ENCODE results near the gene CCDC54. TPM values are rescaled to one million over a fixed set of nuclear protein-coding genes. Genes with fewer than 3 reads are reported as not detected.

Gene CCDC54
- total RNA-seq, 4 donors from 2014 or later, result not detected

GRCh38 chr3:107375682-107376081 lies 1.6 kb upstream of the CCDC54 start:
- no peaks in the 10 kb centered on the region for H3K36me3 ChIP-seq
- no peaks in the 10 kb centered on the region for H3K9me3 ChIP-seq
- TF ChIP-seq CTCF (IDR thresholded peaks at IDR 0.05) (no peak), POLR2A (IDR thresholded peaks at IDR 0.05) (no peak)
- no peak overlapping the region for H3K27ac ChIP-seq
- no peak for DNase-seq
- no peaks in the 10 kb centered on the region for H3K27me3 ChIP-seq
- H3K4me3 ChIP-seq, result no peak overlapping the region
- H3K4me1 ChIP-seq, result no peaks in the 10 kb centered on the region

DNA sequence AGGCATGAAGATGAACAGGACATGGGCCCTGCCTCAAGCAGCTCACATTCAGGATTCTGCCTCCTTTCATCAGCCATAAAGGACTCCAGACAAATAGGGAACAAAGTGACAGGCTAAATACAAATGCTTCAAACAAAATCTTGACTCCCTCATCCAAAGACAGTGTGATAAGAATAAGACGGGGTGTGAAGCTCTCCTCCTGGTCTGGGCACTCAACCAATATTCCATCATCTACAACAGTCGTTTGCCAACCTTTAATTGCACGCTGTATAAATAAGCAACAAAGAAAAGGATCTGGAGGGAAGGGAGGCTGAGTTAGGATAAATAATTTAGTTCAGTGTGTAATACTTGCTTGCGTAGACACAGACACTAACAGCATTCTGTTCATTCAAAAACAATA lies 5.4 kb downstream of the CCDC54 start:
- H3K36me3 ChIP-seq, result no peaks in the 10 kb centered on the region
- H3K9me3 ChIP-seq, result no peaks in the 10 kb centered on the region
- TF ChIP-seq POLR2A (IDR thresholded peaks at IDR 0.05) (no peak), CTCF (IDR thresholded peaks at IDR 0.05) (no peak)
- no peaks in the 10 kb centered on the region for H3K4me1 ChIP-seq
- no peaks in the 10 kb centered on the region for H3K27me3 ChIP-seq
- no peak overlapping the region for H3K4me3 ChIP-seq
- no peak for DNase-seq
- H3K27ac ChIP-seq, result no peak overlapping the region

DNA sequence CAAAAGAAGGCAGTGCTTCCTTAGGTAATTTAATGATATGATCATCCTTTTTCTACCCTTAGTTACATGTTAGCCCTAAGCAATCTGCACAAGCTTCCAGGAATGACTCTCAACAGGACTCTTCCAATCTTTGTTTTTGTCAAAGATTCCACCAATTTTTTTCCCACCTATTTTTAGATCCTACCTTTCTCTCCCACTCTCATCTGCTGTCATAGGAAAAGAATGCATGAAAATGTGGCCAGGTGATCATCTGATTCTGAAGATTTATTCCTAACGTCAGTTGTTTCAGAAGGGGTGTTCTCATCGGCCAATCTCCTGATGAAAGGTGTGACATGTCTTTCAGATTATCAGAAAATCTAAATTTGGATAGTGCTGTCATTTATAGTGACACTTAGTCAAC lies 7.2 kb downstream of the CCDC54 start:
- DNase-seq, result no peak
- H3K36me3 ChIP-seq, result no peaks in the 10 kb centered on the region
- no peak overlapping the region for H3K27ac ChIP-seq
- no peaks in the 10 kb centered on the region for H3K27me3 ChIP-seq
- TF ChIP-seq POLR2A (IDR thresholded peaks at IDR 0.05), result no peak
- no peak for TF ChIP-seq CTCF (IDR thresholded peaks at IDR 0.05)
- H3K9me3 ChIP-seq, result no peaks in the 10 kb centered on the region
- no peaks in the 10 kb centered on the region for H3K4me1 ChIP-seq
- H3K4me3 ChIP-seq, result no peak overlapping the region

GRCh38 chr3:107384907-107385306 lies 7.7 kb downstream of the CCDC54 start:
- Histone ChIP-seq H3K27me3 (no peaks in the 10 kb centered on the region), H3K36me3 (no peaks in the 10 kb centered on the region), H3K9me3 (no peaks in the 10 kb centered on the region), H3K4me1 (no peaks in the 10 kb centered on the region), H3K4me3 (no peak overlapping the region), H3K27ac (no peak overlapping the region)
- no peak for DNase-seq
- no peak for TF ChIP-seq CTCF (IDR thresholded peaks at IDR 0.05)
- no peak for TF ChIP-seq POLR2A (IDR thresholded peaks at IDR 0.05)

DNA sequence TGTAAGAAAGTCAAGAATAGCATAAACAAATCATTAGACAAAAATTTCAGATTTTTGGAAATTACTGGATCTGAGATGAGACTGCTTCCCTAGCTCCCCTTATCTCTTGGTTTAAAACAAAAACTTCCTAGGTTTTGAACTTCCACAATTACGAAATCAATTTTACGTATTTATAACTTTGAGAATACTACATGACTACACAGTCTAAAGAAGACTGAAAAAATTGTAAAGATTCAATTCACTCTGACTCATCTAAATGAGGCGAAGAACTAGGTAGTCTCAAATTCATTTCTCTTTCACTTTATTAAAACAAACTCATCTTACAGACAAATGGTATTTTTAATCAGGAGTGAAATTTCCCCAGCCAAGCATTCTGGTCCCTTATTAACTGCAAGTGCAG lies 10.3 kb downstream of the CCDC54 start:
- Histone ChIP-seq H3K4me3 (no peak overlapping the region), H3K9me3 (no peaks in the 10 kb centered on the region), H3K4me1 (no peaks in the 10 kb centered on the region), H3K36me3 (no peaks in the 10 kb centered on the region), H3K27ac (no peak overlapping the region), H3K27me3 (no peaks in the 10 kb centered on the region)
- no peak for TF ChIP-seq CTCF (IDR thresholded peaks at IDR 0.05)
- no peak for TF ChIP-seq POLR2A (IDR thresholded peaks at IDR 0.05)
- DNase-seq, result no peak

DNA sequence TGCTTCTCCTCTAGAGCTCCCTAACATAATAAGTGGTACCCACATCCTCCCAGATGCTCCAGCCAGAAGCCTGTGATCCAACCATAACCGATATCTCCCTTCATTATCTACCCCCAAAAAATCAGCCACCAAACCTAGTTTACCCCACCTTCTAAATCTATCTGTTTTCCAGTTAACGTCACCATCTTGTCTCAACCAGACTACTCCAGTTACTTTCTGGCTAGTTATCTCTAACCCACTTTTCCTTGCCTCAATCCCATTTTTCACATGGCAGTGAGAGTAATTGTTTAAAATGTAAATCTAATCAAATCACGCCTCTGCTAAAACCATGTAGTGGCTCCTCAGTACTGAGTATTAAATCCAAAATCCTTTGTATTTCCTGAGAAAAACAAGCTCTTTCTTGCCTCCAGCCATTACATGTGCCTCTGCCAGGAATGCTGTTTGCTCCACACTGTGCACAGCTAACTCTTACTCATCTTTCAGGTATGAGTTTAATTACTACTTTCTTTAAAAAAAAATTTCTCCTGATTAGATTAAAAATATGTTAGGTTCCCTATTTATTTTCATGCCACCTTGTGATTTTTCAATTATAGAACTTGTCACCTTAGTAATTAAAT lies 15.4 kb downstream of the CCDC54 start:
- H3K4me1 ChIP-seq, result no peaks in the 10 kb centered on the region
- H3K9me3 ChIP-seq, result no peaks in the 10 kb centered on the region
- no peaks in the 10 kb centered on the region for H3K27me3 ChIP-seq
- DNase-seq, result no peak
- H3K4me3 ChIP-seq, result no peak overlapping the region
- no peak overlapping the region for H3K27ac ChIP-seq
- TF ChIP-seq POLR2A (IDR thresholded peaks at IDR 0.05) (no peak), CTCF (IDR thresholded peaks at IDR 0.05) (no peak)
- no peaks in the 10 kb centered on the region for H3K36me3 ChIP-seq
